Melanocyte of skin (primary cell): ENCODE data around the gene TEX29. TPM values are rescaled to one million over a fixed set of nuclear protein-coding genes. Genes with fewer than 3 reads are reported as not detected.

Experiments used
- total RNA-seq, 2 donors: library from RNA; depleted of rRNA; stranded (reverse); fragments of >200 nt; gene quantifications; 2 replicates each; pipeline ENCODE4 v1.2.3, GENCODE V29; 2012

The TEX29 gene
- not detected for total RNA-seq

GRCh38 chr13:111319998-111320911 lies at the start of gene TEX29:
TEX29 (plus strand) TSS chr13:111320642; CDS start chr13:111320891, 249 bp downstream.

Other genes with a start within 250 kb of the TEX29 start
- gene ARHGEF7, start 205.3 kb upstream of the TEX29 start, total RNA-seq = 10 to 100 TPM; 57.1 to 63.6 TPM